ENCODE measurements around the gene RDH11.

The RDH11 gene

DNA sequence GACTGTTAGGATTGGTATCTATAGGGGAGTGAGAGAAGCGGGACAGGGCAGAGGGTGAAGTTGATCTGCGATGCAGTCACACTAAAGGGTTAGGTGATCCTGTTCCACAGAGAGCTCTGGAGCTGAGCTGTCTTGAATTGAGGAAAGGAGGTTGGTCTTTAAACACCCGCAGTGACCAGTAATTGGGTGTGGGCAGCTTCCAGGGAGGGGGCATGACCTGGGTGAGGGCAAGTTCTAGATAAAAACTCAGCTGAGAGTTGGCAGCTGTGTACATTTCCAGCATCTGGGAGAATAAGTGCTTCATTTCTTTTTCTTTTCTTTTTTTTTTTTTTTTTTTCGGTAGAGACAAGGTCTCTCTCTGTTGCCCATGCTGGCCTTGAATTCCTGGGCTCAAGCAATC is 41.2 kb upstream of the RDH11 start:
- no peak overlapping the region for H3K9ac ChIP-seq (ENCODE audit: low read length)
- DNase-seq = no peak
- TF ChIP-seq, protein P1, sequence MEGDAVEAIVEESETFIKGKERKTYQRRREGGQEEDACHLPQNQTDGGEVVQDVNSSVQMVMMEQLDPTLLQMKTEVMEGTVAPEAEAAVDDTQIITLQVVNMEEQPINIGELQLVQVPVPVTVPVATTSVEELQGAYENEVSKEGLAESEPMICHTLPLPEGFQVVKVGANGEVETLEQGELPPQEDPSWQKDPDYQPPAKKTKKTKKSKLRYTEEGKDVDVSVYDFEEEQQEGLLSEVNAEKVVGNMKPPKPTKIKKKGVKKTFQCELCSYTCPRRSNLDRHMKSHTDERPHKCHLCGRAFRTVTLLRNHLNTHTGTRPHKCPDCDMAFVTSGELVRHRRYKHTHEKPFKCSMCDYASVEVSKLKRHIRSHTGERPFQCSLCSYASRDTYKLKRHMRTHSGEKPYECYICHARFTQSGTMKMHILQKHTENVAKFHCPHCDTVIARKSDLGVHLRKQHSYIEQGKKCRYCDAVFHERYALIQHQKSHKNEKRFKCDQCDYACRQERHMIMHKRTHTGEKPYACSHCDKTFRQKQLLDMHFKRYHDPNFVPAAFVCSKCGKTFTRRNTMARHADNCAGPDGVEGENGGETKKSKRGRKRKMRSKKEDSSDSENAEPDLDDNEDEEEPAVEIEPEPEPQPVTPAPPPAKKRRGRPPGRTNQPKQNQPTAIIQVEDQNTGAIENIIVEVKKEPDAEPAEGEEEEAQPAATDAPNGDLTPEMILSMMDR (IDR thresholded peaks at IDR 0.05; ENCODE audit: low read length) = no peak
- TF ChIP-seq EZH2phosphoT487 (IDR thresholded peaks at IDR 0.05; ENCODE audit: low read length) (no peak), EZH2 (optimal IDR thresholded peaks at IDR 0.05; ENCODE audit: low read depth, low read length) (no peak)
- H3F3A ChIP-seq (ENCODE audit: insufficient read depth, low read length) = no peaks in the 10 kb centered on the region
- no peak overlapping the region for H2AFZ ChIP-seq (ENCODE audit: low read length)
- H4K20me1 ChIP-seq (ENCODE audit: insufficient read depth, low read length) = no peaks in the 10 kb centered on the region
- no peaks in the 10 kb centered on the region for H3K27me3 ChIP-seq (replicated peaks; ENCODE audit: insufficient read depth, low read length)
- no peak overlapping the region for H3K4me2 ChIP-seq (ENCODE audit: low read depth, low read length)
- no peak overlapping the region for H3K27ac ChIP-seq (ENCODE audit: low read length)
- no peak overlapping the region for H3K4me3 ChIP-seq (ENCODE audit: low read length)
- H3K9me3 ChIP-seq (replicated peaks; ENCODE audit: insufficient read depth, low read length) = no peaks in the 10 kb centered on the region
- no peaks in the 10 kb centered on the region for H3K36me3 ChIP-seq (replicated peaks; ENCODE audit: insufficient read depth, low read length)
- no peaks in the 10 kb centered on the region for H3K79me2 ChIP-seq (ENCODE audit: low read length)
- no peaks in the 10 kb centered on the region for H3K4me1 ChIP-seq (ENCODE audit: low read length)
- H3K9me2 ChIP-seq (replicated peaks; ENCODE audit: insufficient read depth, low read length) = no peaks in the 10 kb centered on the region

DNA sequence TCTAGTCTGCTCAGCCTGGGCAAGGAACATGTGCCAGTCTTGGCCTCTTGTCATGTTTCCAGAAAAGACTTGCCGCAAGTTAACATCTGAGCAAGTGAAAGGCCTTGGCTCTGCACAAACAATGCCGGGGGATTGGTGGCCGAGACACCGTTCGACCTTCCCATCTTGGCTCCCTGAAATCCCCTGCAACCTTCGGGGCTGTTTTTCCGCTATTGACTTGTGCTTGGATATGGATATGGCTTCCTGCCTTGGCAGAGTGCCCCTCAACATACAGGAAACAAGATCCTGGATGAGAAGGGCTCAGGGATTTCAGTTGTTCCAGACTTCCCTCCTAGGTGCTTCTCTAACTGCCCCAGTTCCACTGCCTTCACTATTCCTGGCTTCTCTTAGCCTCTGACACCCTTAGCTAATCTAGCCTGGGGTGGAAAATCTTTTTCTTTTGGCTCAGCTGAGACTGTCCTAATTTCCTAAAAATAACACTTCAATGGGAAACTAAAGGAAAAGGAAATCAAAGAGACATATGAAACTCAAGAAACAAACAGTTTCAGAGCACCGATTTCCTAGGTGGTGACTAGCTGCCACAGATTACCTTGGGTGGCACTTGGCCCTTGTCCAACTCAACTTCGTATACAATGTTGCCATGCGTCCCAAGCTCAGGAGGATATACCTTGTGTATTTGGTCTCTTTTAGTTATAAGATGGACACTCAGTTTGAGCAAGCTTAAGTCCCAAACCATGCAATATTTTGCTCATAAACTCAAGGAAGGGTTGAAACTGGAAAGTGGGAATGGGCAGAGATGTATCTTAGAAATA is 40.0 kb upstream of the RDH11 start:
- H3K27ac ChIP-seq (ENCODE audit: low read length) = no peak overlapping the region
- H3K9ac ChIP-seq (ENCODE audit: low read length) = no peak overlapping the region
- H3K9me3 ChIP-seq (replicated peaks; ENCODE audit: insufficient read depth, low read length) = no peaks in the 10 kb centered on the region
- no peak for DNase-seq
- no peaks in the 10 kb centered on the region for H3F3A ChIP-seq (ENCODE audit: insufficient read depth, low read length)
- TF ChIP-seq, protein P1 (IDR thresholded peaks at IDR 0.05; ENCODE audit: low read length) = no peak
- TF ChIP-seq EZH2phosphoT487 (IDR thresholded peaks at IDR 0.05; ENCODE audit: low read length) (no peak), EZH2 (optimal IDR thresholded peaks at IDR 0.05; ENCODE audit: low read depth, low read length) (no peak)
- H3K36me3 ChIP-seq (replicated peaks; ENCODE audit: insufficient read depth, low read length) = no peaks in the 10 kb centered on the region
- H3K79me2 ChIP-seq (ENCODE audit: low read length) = no peaks in the 10 kb centered on the region
- no peak overlapping the region for H3K4me2 ChIP-seq (ENCODE audit: low read depth, low read length)
- no peak overlapping the region for H3K4me3 ChIP-seq (ENCODE audit: low read length)
- H4K20me1 ChIP-seq (ENCODE audit: insufficient read depth, low read length) = no peaks in the 10 kb centered on the region
- no peaks in the 10 kb centered on the region for H3K27me3 ChIP-seq (replicated peaks; ENCODE audit: insufficient read depth, low read length)
- H2AFZ ChIP-seq (ENCODE audit: low read length) = no peak overlapping the region
- no peaks in the 10 kb centered on the region for H3K9me2 ChIP-seq (replicated peaks; ENCODE audit: insufficient read depth, low read length)
- no peaks in the 10 kb centered on the region for H3K4me1 ChIP-seq (ENCODE audit: low read length)

DNA sequence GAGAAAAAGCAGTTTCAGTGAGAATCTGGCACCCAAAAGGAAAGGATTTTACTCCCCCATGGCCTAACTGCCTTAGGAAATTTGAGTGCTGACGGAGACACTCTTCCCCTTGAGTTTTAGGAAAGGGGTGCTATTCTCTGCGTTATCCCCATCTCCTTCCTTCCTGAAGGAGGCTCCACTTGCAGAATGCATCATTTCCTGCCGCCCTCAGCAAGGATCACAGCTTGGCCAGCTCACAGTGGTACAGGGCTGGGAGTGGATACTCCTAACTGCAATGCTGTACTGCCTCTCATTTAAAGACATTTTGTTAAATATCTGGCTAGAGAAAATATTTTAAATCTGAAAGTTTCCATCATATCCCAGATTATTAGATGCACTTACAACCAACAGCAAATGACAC is 39.1 kb upstream of the RDH11 start:
- H2AFZ ChIP-seq (ENCODE audit: low read length) = no peak overlapping the region

More for the DNA sequence above, 39.1 kb upstream of the RDH11 start:
- no peak overlapping the region for H3K9ac ChIP-seq (ENCODE audit: low read length)
- H3F3A ChIP-seq (ENCODE audit: insufficient read depth, low read length) = no peaks in the 10 kb centered on the region
- no peak overlapping the region for H3K4me3 ChIP-seq (ENCODE audit: low read length)
- no peak overlapping the region for H3K27ac ChIP-seq (ENCODE audit: low read length)
- H3K9me2 ChIP-seq (replicated peaks; ENCODE audit: insufficient read depth, low read length) = no peaks in the 10 kb centered on the region
- H4K20me1 ChIP-seq (ENCODE audit: insufficient read depth, low read length) = no peaks in the 10 kb centered on the region
- TF ChIP-seq, protein P1 (IDR thresholded peaks at IDR 0.05; ENCODE audit: low read length) = no peak
- TF ChIP-seq EZH2 (optimal IDR thresholded peaks at IDR 0.05; ENCODE audit: low read depth, low read length) = no peak
- no peak for DNase-seq
- no peaks in the 10 kb centered on the region for H3K36me3 ChIP-seq (replicated peaks; ENCODE audit: insufficient read depth, low read length)
- H3K4me2 ChIP-seq (ENCODE audit: low read depth, low read length) = no peak overlapping the region
- no peaks in the 10 kb centered on the region for H3K4me1 ChIP-seq (ENCODE audit: low read length)
- H3K27me3 ChIP-seq (replicated peaks; ENCODE audit: insufficient read depth, low read length) = no peaks in the 10 kb centered on the region
- H3K79me2 ChIP-seq (ENCODE audit: low read length) = no peaks in the 10 kb centered on the region
- no peaks in the 10 kb centered on the region for H3K9me3 ChIP-seq (replicated peaks; ENCODE audit: insufficient read depth, low read length)
